Activated CD4-positive, alpha-beta T cell treated with anti-CD3 and anti-CD28 coated beads, Interleukin-2, amount 50 U/mL, for 48 hours (primary cell): ENCODE data around the gene RCAN1.
"Not testable (repeated sequence)": the region's sequence is repeated elsewhere in the genome, so short reads cannot be mapped to it uniquely, and the experiment has no call there.

Source experiments
- DNase-seq, 2 experiments: peaks; one replicate each; pipeline ENCODE4 v3.0.0-alpha.2; 2020

Gene RCAN1

GRCh38 chr21:34513129-34513675 lies 101.7 kb downstream of the RCAN1 start:
- DNase-seq: no peak

- DNase-seq: no peak
Observed at GRCh38 chr21:34511787-34512455, 103.0 kb downstream of the RCAN1 start, which contains the start of gene KCNE1. Gene KCNE1, minus strand, starts transcription at chr21:34512210. Its CDS starts 62,576 bp downstream, at chr21:34449634.

GRCh38 chr21:34511181-34511580 lies 103.7 kb downstream of the RCAN1 start:
- DNase-seq: no peak

- DNase-seq: peak; percentile 71 to 77
Observed at GRCh38 chr21:34510148-34511142, 104.5 kb downstream of the RCAN1 start.

- no peak for DNase-seq
Observed at GRCh38 chr21:34509151-34509550, 105.8 kb downstream of the RCAN1 start.

- DNase-seq: no peak
Observed at GRCh38 chr21:34504595-34504994, 110.3 kb downstream of the RCAN1 start.

GRCh38 chr21:34502480-34503106 lies 112.3 kb downstream of the RCAN1 start:
- DNase-seq: no peak

- no peak for DNase-seq
Observed at GRCh38 chr21:34501716-34502115, 113.2 kb downstream of the RCAN1 start.

- no peak for DNase-seq
Observed at GRCh38 chr21:34500191-34500590, 114.7 kb downstream of the RCAN1 start.

- no peak for DNase-seq
Observed at GRCh38 chr21:34499116-34499515, 115.8 kb downstream of the RCAN1 start.

GRCh38 chr21:34498623-34499022 lies 116.3 kb downstream of the RCAN1 start:
- DNase-seq: no peak

GRCh38 chr21:34483854-34484253 lies 131.1 kb downstream of the RCAN1 start:
- not testable (repeated sequence) for DNase-seq

GRCh38 chr21:34483435-34483834 lies 131.5 kb downstream of the RCAN1 start:
- DNase-seq: not testable (repeated sequence)

- DNase-seq: not testable (repeated sequence)
Observed at GRCh38 chr21:34467333-34467732, 147.6 kb downstream of the RCAN1 start.
